ENCODE data around the gene RNASE2.

The RNASE2 gene

GRCh38 chr14:20998139-20998538 lies 42.9 kb downstream of the RNASE2 start:
- no peaks in the 10 kb centered on the region for H3K27me3 ChIP-seq (ENCODE audit: insufficient read depth, low read depth)
- H3K4me2 ChIP-seq = no peak overlapping the region
- no peaks in the 10 kb centered on the region for H3K4me1 ChIP-seq (ENCODE audit: low read depth, poor library complexity, severe bottlenecking)
- H3K9ac ChIP-seq = no peak overlapping the region
- H4K20me1 ChIP-seq (ENCODE audit: insufficient read depth) = no peaks in the 10 kb centered on the region
- no peak overlapping the region for H3K27ac ChIP-seq
- no peak for TF ChIP-seq CTCF (conservative IDR thresholded peaks at IDR 0.05; ENCODE audit: low read depth, low read length)
- H3K4me3 ChIP-seq (IDR thresholded peaks at IDR 0.05; ENCODE audit: insufficient read depth, low read depth, low read length) = no peak overlapping the region
- no peak overlapping the region for H2AFZ ChIP-seq (ENCODE audit: low read depth)
- H3K36me3 ChIP-seq (ENCODE audit: insufficient read depth) = no peaks in the 10 kb centered on the region
- H3K79me2 ChIP-seq (ENCODE audit: insufficient read depth, low read depth) = no peaks in the 10 kb centered on the region

- Histone ChIP-seq H3K36me3 (ENCODE audit: insufficient read depth) (no peaks in the 10 kb centered on the region), H4K20me1 (ENCODE audit: insufficient read depth) (no peaks in the 10 kb centered on the region), H3K27me3 (ENCODE audit: insufficient read depth, low read depth) (no peaks in the 10 kb centered on the region), H3K9ac (no peak within 1 kb of the TSS), H3K4me2 (no peak within 1 kb of the TSS), H3K4me1 (ENCODE audit: low read depth, poor library complexity, severe bottlenecking) (no peaks in the 10 kb centered on the region), H3K27ac (no peak within 1 kb of the TSS), H3K4me3 (IDR thresholded peaks at IDR 0.05; ENCODE audit: insufficient read depth, low read depth, low read length) (no peak within 1 kb of the TSS), H2AFZ (ENCODE audit: low read depth) (no peak within 1 kb of the TSS), H3K79me2 (ENCODE audit: insufficient read depth, low read depth) (no peaks in the 10 kb centered on the region)
- no peak for TF ChIP-seq CTCF (conservative IDR thresholded peaks at IDR 0.05; ENCODE audit: low read depth, low read length)
Observed at GRCh38 chr14:20998674-20999366, 43.5 kb downstream of the RNASE2 start, which contains the start of gene SLC39A2. Gene SLC39A2 (plus strand): TSS chr14:20999293. CDS start chr14:20999447, 154 bp downstream.

- H3K4me2 ChIP-seq = no peak overlapping the region
- no peak overlapping the region for H2AFZ ChIP-seq (ENCODE audit: low read depth)
- H3K36me3 ChIP-seq (ENCODE audit: insufficient read depth) = no peaks in the 10 kb centered on the region
- H3K4me1 ChIP-seq (ENCODE audit: low read depth, poor library complexity, severe bottlenecking) = no peaks in the 10 kb centered on the region
- no peak for TF ChIP-seq CTCF (conservative IDR thresholded peaks at IDR 0.05; ENCODE audit: low read depth, low read length)
- H4K20me1 ChIP-seq (ENCODE audit: insufficient read depth) = no peaks in the 10 kb centered on the region
- no peaks in the 10 kb centered on the region for H3K27me3 ChIP-seq (ENCODE audit: insufficient read depth, low read depth)
- no peaks in the 10 kb centered on the region for H3K79me2 ChIP-seq (ENCODE audit: insufficient read depth, low read depth)
- no peak overlapping the region for H3K27ac ChIP-seq
- no peak overlapping the region for H3K9ac ChIP-seq
- H3K4me3 ChIP-seq (IDR thresholded peaks at IDR 0.05; ENCODE audit: insufficient read depth, low read depth, low read length) = no peak overlapping the region
Observed at GRCh38 chr14:20999591-20999990, 44.3 kb downstream of the RNASE2 start.

- no peaks in the 10 kb centered on the region for H3K79me2 ChIP-seq (ENCODE audit: insufficient read depth, low read depth)
- H3K4me1 ChIP-seq (ENCODE audit: low read depth, poor library complexity, severe bottlenecking) = no peaks in the 10 kb centered on the region
- no peak overlapping the region for H3K4me2 ChIP-seq
- no peak overlapping the region for H3K27ac ChIP-seq
- no peaks in the 10 kb centered on the region for H4K20me1 ChIP-seq (ENCODE audit: insufficient read depth)
- no peaks in the 10 kb centered on the region for H3K27me3 ChIP-seq (ENCODE audit: insufficient read depth, low read depth)
- H3K9ac ChIP-seq = no peak overlapping the region
- no peak overlapping the region for H3K4me3 ChIP-seq (IDR thresholded peaks at IDR 0.05; ENCODE audit: insufficient read depth, low read depth, low read length)
- H2AFZ ChIP-seq (ENCODE audit: low read depth) = no peak overlapping the region
- H3K36me3 ChIP-seq (ENCODE audit: insufficient read depth) = no peaks in the 10 kb centered on the region
- no peak for TF ChIP-seq CTCF (conservative IDR thresholded peaks at IDR 0.05; ENCODE audit: low read depth, low read length)
Observed at GRCh38 chr14:21001218-21001617, 45.9 kb downstream of the RNASE2 start.

Measured in KMS-11 (cell line).